ENCODE measurements around the gene GYG2. TPM values are rescaled to one million over a fixed set of nuclear protein-coding genes. Genes with fewer than 3 reads are reported as not detected.
"Not testable (repeated sequence)": the region's sequence is repeated elsewhere in the genome, so short reads cannot be mapped to it uniquely, and the experiment has no call there.

The GYG2 gene
- polyA plus RNA-seq, 6 donors from 2014 or later = not detected

DNA sequence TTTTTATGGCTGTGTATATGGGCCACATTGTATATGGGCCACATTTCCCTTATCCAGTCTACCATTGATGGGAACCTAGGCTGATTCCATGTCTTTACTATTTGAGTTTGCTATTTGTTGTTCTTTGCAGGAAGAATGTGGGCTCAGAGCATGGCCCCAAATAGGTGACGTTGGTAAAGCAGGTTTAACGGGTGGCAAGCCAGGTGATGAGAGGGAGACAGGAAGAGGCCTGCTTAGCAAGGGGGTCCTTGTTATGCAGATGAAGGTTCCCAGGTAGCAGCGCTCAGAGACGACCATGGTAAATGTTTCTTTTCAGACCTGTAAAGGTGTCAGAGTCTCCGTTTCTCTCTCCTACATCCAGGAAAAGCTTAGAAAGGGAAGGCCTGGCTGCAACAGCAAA lies 28.8 kb upstream of the GYG2 start:
- not testable (repeated sequence) for H3K27ac Mint-ChIP-seq; H3K36me3 Mint-ChIP-seq; H3K4me3 Mint-ChIP-seq; ATAC-seq (ENCODE audit: low read depth in 2 of 2); DNase-seq; H3K9me3 Mint-ChIP-seq
- Mint-ChIP-seq H3K4me1 (peaks cover 0 to 15% (median 0%) of the 10 kb centered on the region in 3 donors), H3K27me3 (peaks cover 0 to 36% (median 0%) of the 10 kb centered on the region in 3 donors)

DNA sequence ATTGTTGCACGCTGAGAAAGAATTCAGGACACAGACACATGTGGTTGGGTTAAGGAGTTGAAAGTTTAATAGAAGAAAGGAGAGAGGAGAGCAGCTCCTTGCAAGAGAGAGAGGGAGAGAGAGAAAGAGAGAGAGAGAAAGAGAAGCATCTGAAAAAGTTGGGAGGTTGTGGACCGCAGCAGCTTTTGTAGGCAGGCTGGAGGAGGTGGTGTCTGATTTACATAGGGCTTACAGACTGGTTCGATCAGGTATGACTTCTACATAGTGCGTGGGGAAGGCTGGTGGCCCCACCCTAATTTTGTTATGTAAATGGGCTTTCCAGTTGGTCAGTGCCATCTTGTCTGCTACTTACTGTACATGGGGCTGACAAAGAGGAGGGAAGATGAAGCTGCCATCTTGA lies 27.5 kb upstream of the GYG2 start:
- no peaks in the 10 kb centered on the region for H3K36me3 Mint-ChIP-seq

DNA sequence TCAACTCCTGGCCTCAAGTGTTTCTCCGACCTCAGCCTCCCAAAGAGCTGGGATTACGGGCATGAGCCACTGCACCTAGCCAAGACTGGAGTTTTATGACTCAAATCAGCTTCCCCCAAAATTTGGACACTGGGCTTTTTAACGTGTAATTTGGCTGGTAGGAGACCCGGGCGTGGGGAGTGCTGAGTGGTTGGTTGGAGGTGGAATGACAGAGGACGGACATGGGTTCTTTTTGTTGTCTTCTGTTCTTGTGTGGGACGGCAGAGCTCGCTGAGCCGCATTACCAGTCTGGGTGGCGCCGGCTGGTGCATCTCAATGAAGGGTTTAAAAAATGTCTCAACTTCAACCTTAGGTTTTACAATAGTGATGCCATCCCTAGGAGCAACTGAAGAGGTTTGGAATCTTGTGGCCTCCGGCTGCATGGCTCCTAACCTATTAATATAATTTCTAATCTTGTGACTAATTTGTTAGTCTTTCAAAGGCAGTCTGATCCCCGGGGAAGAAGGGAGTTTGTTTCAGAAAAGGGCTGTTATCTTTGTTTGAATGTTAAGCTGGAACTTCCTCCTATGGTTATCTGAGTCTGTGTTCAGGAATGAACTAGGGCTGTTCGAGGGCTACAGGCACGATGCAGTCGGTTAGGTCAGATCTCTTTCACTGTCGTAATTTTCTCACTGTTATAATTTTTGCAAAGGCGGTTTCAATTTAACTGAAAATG lies 26.2 kb upstream of the GYG2 start:
- not testable (repeated sequence) for ATAC-seq (ENCODE audit: low read depth in 2 of 2); H3K36me3 Mint-ChIP-seq; DNase-seq; H3K9me3 Mint-ChIP-seq; H3K4me1 Mint-ChIP-seq
- Mint-ChIP-seq H3K27me3 (peaks cover 0 to 36% (median 0%) of the 10 kb centered on the region in 3 donors), H3K4me3 (peak overlapping the region in 5 of 8 donors; percentile 22 to 75 (median 53)), H3K27ac (peak overlapping the region in 2 of 6 donors; percentile 33 to 50)

More for the DNA sequence above, 27.5 kb upstream of the GYG2 start:
- H3K27me3 Mint-ChIP-seq = peaks cover 0 to 36% (median 0%) of the 10 kb centered on the region in 3 donors
- H3K9me3 Mint-ChIP-seq = peaks cover 0 to 4% (median 0%) of the 10 kb centered on the region in 7 donors
- H3K4me3 Mint-ChIP-seq = peak overlapping the region in 2 of 8 donors; percentile 1 to 17
- H3K27ac Mint-ChIP-seq = peak overlapping the region in 1 of 6 donors; percentile 43
- no peak for DNase-seq
- ATAC-seq (ENCODE audit: low read depth in 2 of 2) = no peak
- H3K4me1 Mint-ChIP-seq = peaks cover 0 to 15% (median 0%) of the 10 kb centered on the region in 3 donors

DNA sequence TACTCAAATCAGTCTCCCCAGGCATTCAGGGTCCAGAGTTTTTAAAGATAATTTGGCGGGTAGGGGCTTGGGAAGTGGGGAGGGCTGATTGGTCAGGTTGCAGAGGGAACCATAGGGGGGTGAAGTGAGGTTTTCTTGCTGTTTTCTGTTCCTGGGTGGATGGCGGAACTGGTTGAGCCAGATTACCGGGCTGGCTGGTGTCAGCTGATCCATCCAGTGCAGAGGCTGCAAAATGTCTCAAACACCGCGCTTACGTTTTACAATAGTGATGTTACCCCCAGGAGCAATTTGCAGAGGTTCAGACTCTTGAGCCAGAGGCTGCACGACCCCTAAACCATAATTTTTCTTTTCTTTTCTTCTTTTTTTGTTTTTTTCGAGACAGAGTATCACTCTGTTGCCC lies 25.2 kb upstream of the GYG2 start:
- not testable (repeated sequence) for H3K4me1 Mint-ChIP-seq; H3K9me3 Mint-ChIP-seq; H3K36me3 Mint-ChIP-seq; DNase-seq; H3K27ac Mint-ChIP-seq; ATAC-seq (ENCODE audit: low read depth in 2 of 2)
- Mint-ChIP-seq H3K4me3 (peak overlapping the region in 1 of 8 donors; percentile 73), H3K27me3 (peaks cover 0 to 36% (median 0%) of the 10 kb centered on the region in 3 donors)

DNA sequence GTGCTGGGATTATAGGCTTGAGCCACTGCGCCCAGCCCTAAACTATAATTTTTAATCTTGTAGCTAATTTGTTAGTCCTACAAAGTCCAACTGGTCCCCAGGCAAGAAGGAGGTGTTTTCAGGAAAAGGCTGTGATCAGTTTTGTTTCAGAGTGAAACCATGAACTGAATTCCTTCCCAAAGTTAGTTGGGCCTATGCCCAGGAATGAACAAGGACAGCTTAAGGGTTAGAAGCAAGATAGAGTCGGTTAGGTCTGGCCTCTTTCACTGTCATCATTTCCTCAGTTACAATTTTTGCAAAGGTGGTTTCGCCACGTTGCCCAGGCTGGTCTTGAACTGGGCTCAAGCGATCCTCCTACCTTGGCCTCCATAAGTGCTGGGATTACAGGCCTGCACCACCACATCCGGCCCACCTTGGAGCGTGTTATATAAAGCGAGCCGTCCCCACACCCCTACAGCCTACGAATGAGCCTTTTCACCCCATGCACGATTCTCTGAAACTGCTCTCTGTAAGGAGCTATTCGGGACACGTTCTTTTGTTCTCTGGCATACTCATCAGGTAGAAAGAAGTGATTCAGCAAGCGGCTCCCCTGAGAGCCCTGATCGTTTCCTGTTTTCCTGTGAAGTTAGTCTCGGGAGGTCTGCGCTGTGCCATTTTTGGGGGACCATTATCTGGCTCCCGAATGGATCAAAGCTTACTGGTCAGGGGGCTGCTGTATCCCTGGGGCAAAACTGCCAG lies 24.5 kb upstream of the GYG2 start:
- DNase-seq; H3K4me3 Mint-ChIP-seq; ATAC-seq (ENCODE audit: low read depth in 2 of 2); H3K27ac Mint-ChIP-seq; H3K36me3 Mint-ChIP-seq; H3K9me3 Mint-ChIP-seq; H3K4me1 Mint-ChIP-seq: not testable (repeated sequence)
- peaks cover 0 to 39% (median 0%) of the 10 kb centered on the region in 3 donors for H3K27me3 Mint-ChIP-seq

DNA sequence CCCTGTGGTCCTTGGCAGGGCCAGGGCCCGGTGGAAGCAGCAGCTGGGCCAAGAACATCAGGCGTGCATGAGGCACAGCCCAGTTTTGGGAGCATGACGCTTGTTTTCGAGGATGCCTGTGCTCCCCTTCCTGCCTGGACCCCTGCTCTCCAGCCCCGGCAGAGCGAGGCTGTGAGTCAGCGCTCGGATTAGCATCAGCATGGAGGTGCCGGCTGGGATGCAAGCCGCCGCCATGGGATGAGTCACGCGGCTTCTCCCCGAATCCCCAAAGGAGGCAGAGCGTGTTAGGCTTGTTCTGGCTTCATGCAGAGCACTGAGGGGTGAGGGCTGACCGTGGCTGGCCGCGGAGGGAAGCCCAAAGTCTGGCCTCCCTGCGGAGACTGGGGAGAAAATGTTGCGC lies 23.9 kb upstream of the GYG2 start:
- peak overlapping the region in 1 of 8 donors; percentile 10 for H3K4me3 Mint-ChIP-seq
- H3K36me3 Mint-ChIP-seq; ATAC-seq (ENCODE audit: low read depth in 2 of 2); H3K9me3 Mint-ChIP-seq; DNase-seq; H3K4me1 Mint-ChIP-seq: not testable (repeated sequence)
- peak overlapping the region in 1 of 6 donors; percentile 17 for H3K27ac Mint-ChIP-seq
- peaks cover 0 to 39% (median 4%) of the 10 kb centered on the region in 3 donors for H3K27me3 Mint-ChIP-seq

DNA sequence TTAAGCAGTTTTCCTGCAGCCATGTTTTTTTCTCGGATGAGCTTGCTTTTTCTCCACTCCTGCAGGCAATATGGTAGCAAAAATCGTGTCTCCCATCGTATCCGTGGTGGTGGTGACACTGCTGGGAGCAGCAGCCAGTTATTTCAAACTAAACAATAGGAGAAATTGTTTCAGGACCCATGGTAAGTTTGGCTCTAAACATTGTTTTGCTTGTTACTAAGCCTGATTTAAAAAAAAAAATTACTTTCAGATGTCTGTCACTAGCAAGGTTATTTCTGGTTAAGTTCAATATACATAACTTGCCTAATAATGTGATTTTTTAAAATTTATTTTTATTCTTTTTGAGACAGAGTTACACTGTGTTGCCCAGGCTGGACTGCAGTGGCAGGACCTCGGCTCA lies 17.5 kb upstream of the GYG2 start:
- H3K27ac Mint-ChIP-seq = no peak overlapping the region

DNA sequence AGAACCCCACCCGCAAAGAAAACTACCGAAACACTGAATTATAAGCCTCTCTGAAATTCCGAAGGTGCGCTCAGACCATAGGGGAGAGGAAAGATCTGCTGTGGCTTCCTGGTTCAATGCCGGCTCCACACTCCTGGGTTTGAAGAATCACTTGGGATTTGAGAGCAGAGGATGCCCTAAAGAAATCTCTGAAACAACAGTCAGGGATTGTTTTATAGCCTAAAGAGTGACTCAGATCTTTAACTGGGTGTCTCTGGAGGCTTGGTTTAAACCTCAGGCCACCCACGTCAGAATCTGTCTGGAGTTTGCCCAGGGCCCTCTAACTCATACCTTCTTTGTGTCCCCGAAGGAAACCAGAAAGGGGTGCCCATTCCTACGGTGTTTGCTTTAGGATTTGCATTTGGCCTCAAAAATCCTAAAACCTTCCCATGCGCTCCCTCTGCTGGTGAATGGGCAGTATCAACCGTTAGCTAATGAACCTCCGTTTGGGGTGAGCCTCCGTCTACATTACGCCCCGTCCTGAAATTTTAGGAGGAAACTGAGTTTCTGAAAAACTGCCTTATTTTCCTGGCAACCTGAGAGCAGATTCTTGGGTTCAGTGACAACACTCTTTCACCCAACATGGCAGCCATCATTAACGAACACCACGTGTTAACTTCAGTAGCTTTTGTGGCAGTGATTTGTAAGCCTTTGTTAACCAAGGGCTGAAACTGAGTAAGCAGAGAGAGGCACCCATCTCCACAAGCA lies 16.4 kb upstream of the GYG2 start:
- H3K4me1 Mint-ChIP-seq, H3K36me3 Mint-ChIP-seq, H3K9me3 Mint-ChIP-seq: not testable (repeated sequence)
- DNase-seq = peak; percentile 40
- Mint-ChIP-seq H3K27ac (peak overlapping the region in 2 of 6 donors; percentile 32 to 76), H3K4me3 (peak overlapping the region in 4 of 8 donors; percentile 23 to 76 (median 38)), H3K27me3 (peaks cover 0 to 28% (median 4%) of the 10 kb centered on the region in 3 donors)
- peak in 1 of 2 donors; percentile 25 for ATAC-seq (ENCODE audit: low read depth in 2 of 2)

More for the DNA sequence above, 17.5 kb upstream of the GYG2 start:
- Mint-ChIP-seq H3K36me3 (no peaks in the 10 kb centered on the region), H3K27me3 (peaks cover 0 to 28% (median 4%) of the 10 kb centered on the region in 3 donors), H3K4me1 (peaks cover 0 to 4% (median 3%) of the 10 kb centered on the region in 3 donors), H3K9me3 (peaks cover 0 to 2% (median 0%) of the 10 kb centered on the region in 7 donors), H3K4me3 (no peak overlapping the region)
- DNase-seq (no peak), ATAC-seq (ENCODE audit: low read depth in 2 of 2) (no peak)

DNA sequence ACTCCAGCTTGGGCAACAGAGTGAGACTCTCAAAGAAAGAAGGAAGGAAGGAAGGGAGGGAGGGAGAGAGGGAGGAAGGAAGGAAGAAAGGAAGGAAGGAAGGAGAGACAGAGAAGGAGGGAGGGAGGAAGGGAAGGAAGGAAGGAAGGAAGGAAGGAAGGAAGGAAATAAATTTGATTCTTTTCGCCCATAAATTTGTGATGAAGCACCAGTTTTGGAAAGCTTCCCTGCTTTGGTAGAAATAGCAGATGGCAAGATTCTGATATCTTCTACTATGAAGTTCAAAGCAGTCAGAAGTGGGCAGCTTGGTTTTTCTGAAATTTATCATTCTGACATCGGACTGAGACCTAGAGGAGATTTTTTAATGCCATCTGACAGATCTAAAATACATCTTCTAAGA lies 11.7 kb upstream of the GYG2 start:
- ATAC-seq (ENCODE audit: low read depth in 2 of 2) (no peak), DNase-seq (no peak)
- H3K4me3 Mint-ChIP-seq = no peak overlapping the region
- no peak overlapping the region for H3K27ac Mint-ChIP-seq
- H3K4me1 Mint-ChIP-seq = peaks cover 0 to 4% (median 3%) of the 10 kb centered on the region in 3 donors
- peaks cover 0 to 29% (median 0%) of the 10 kb centered on the region in 3 donors for H3K27me3 Mint-ChIP-seq
- H3K36me3 Mint-ChIP-seq = no peaks in the 10 kb centered on the region
- H3K9me3 Mint-ChIP-seq = peaks cover 0 to 1% (median 0%) of the 10 kb centered on the region in 7 donors

DNA sequence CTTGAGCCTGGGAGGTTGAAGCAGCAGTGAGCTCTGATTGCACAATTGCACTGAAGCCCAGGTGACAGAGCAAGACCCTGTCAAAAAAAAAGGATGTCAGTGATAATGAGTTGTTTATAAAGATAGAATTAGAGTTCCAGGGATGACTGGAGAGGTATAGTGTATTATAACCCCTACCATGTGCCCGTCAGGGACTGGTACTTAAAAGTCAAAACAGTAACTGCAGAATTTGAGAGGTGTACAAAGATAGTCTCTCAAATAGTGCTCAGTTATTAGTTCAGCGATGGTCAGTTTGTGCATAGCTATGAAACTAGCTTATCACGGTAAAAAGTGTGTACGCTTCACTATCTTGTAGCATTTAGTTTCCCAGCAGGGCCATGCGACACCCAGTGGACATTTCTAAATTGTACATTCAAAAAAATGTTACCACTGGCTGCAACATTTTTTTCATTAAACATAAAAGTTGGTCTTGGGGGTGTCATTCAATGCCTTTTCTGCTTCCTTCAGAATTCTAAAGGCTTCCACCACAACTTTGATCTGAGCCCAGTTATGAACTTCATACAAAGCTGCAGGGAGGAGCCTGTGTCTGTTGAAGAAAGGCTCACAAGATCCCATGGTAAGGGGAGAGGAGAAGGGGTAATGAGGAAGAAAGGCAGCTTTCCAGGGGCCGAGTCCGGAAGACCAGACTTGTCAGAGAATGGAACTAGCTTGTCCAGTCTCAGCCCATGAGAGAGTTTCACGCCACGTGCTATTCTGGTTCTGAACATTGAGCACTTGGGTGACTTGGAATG lies 9.2 kb upstream of the GYG2 start:
- H3K9me3 Mint-ChIP-seq = peaks cover 0 to 6% (median 0%) of the 10 kb centered on the region in 7 donors
- H3K27ac Mint-ChIP-seq = no peak overlapping the region
- no peaks in the 10 kb centered on the region for H3K36me3 Mint-ChIP-seq
- no peak for ATAC-seq (ENCODE audit: low read depth in 2 of 2)
- no peak for DNase-seq
- peaks cover 0 to 30% (median 0%) of the 10 kb centered on the region in 3 donors for H3K27me3 Mint-ChIP-seq
- H3K4me3 Mint-ChIP-seq = no peak overlapping the region
- H3K4me1 Mint-ChIP-seq = no peaks in the 10 kb centered on the region

DNA sequence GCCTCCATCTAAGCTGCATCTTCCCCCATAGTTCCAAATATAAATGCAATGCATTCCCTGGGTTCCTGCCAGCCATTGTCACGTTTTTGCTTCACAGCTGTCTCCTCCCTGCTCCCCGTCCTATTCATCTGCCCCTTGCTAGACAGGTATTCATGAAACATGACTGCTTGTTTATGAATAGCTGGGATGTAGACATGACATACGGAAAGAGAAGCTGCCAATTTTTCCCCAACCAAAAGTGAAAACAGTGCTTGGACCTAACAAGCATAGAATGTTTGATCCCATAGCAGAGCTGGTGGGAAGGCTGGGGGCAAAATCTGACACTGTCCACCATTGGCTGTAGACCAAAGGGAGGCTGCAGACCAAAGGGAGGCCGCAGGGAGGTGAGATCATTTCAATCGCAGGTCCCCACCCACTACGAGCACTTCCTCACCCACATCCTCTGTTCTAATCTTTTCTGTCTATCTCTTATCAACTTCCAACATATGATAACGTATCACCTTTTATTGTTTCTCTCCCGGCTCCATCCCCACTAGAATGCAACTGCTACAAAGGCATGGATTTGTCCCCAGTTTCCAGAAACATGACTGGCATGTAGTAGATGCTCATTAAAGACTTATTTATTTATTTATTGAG lies 8.5 kb upstream of the GYG2 start:
- DNase-seq = no peak
- Mint-ChIP-seq H3K4me1 (no peaks in the 10 kb centered on the region), H3K27me3 (peaks cover 0 to 23% (median 0%) of the 10 kb centered on the region in 3 donors), H3K9me3 (peaks cover 0 to 6% (median 0%) of the 10 kb centered on the region in 7 donors), H3K4me3 (no peak overlapping the region), H3K27ac (no peak overlapping the region), H3K36me3 (no peaks in the 10 kb centered on the region)
- ATAC-seq (ENCODE audit: low read depth in 2 of 2) = no peak

DNA sequence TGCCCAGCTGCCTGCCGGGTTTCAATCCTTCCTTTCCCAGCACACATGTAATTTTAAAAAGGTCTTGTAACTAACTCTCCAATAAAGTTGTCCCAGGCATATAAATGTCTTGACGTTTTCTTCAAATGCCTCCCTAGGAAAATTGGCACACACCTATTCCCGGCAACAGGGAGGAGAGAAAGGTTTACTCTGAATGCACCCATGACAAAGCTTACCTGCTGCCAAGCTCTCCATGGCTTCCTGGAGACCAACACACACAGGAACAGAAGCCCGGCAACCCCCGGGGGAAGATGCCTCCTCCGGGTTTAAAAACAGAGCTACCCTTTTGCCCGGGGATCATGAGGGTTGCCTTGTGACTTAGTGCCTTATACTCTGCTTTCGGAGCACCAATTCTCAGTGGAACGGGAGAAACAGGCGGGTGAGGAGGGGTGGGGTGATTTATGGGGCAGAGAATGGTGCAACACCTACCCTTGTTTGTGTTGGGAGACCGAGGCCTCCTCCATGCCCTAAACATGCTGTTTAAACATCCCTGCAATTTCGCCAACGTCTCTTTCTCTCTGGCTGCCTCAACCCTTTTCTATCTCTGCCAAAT lies 4.8 kb upstream of the GYG2 start:
- ATAC-seq (ENCODE audit: low read depth in 2 of 2) = no peak
- H3K9me3 Mint-ChIP-seq = peaks cover 0 to 6% (median 0%) of the 10 kb centered on the region in 7 donors
- H3K36me3 Mint-ChIP-seq = no peaks in the 10 kb centered on the region
- H3K4me3 Mint-ChIP-seq = no peak overlapping the region
- H3K4me1 Mint-ChIP-seq = no peaks in the 10 kb centered on the region
- H3K27ac Mint-ChIP-seq = no peak overlapping the region
- no peak for DNase-seq
- H3K27me3 Mint-ChIP-seq = peaks cover 0 to 20% (median 0%) of the 10 kb centered on the region in 3 donors

All from naive B cell (primary cell).